ENCODE measurements around the gene RNF17.

RNF17 gene, protein sequence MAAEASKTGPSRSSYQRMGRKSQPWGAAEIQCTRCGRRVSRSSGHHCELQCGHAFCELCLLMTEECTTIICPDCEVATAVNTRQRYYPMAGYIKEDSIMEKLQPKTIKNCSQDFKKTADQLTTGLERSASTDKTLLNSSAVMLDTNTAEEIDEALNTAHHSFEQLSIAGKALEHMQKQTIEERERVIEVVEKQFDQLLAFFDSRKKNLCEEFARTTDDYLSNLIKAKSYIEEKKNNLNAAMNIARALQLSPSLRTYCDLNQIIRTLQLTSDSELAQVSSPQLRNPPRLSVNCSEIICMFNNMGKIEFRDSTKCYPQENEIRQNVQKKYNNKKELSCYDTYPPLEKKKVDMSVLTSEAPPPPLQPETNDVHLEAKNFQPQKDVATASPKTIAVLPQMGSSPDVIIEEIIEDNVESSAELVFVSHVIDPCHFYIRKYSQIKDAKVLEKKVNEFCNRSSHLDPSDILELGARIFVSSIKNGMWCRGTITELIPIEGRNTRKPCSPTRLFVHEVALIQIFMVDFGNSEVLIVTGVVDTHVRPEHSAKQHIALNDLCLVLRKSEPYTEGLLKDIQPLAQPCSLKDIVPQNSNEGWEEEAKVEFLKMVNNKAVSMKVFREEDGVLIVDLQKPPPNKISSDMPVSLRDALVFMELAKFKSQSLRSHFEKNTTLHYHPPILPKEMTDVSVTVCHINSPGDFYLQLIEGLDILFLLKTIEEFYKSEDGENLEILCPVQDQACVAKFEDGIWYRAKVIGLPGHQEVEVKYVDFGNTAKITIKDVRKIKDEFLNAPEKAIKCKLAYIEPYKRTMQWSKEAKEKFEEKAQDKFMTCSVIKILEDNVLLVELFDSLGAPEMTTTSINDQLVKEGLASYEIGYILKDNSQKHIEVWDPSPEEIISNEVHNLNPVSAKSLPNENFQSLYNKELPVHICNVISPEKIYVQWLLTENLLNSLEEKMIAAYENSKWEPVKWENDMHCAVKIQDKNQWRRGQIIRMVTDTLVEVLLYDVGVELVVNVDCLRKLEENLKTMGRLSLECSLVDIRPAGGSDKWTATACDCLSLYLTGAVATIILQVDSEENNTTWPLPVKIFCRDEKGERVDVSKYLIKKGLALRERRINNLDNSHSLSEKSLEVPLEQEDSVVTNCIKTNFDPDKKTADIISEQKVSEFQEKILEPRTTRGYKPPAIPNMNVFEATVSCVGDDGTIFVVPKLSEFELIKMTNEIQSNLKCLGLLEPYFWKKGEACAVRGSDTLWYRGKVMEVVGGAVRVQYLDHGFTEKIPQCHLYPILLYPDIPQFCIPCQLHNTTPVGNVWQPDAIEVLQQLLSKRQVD (N-terminal part only)

DNA sequence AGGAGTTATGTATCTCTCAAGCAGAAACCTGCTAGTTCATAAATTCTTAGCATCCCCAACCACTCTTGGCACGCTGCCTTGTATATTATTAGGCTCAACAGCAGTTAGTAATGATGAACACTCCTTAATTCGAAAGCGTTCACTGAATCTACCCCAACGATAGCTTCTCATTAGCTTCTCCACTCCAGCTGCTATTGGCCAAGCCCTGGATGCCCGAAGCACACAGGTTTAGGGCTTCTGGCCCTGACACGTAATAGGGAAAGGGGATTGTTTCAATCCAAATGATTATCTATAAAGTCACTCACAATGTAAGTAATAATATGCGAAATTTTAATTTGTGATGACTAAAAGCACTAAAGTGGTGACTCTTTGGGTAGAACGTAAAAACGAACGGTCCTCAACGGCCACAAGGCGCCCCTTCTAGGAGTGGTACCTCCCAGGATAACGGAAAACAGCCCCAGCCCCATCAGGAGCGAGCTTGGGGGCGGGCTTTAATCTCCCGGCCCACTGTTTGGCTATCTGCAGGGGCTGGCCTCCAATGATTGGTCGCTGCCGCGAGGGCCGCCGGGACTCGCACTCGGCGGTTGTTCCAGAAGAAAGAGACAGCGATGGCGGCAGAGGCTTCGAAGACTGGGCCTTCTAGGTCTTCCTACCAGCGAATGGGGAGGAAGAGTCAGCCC, at the start of gene RNF17:
Gene RNF17, plus strand, starts transcription at position 574 of the 680 bp plus-strand sequence. Its CDS starts 35 bp downstream, at position 609.
- Mint-ChIP-seq H3K36me3 (ENCODE audit: low read depth) (no peaks in the 10 kb centered on the region), H3K27me3 (ENCODE audit: low read depth, poor library complexity) (peaks cover 11% of the 10 kb centered on the region), H3K4me3 (no peak within 1 kb of the TSS), H3K9me3 (peaks cover 5% of the 10 kb centered on the region), H3K4me1 (no peaks in the 10 kb centered on the region), H3K27ac (no peak within 1 kb of the TSS)
- no peak for DNase-seq
- TF ChIP-seq, protein P1, sequence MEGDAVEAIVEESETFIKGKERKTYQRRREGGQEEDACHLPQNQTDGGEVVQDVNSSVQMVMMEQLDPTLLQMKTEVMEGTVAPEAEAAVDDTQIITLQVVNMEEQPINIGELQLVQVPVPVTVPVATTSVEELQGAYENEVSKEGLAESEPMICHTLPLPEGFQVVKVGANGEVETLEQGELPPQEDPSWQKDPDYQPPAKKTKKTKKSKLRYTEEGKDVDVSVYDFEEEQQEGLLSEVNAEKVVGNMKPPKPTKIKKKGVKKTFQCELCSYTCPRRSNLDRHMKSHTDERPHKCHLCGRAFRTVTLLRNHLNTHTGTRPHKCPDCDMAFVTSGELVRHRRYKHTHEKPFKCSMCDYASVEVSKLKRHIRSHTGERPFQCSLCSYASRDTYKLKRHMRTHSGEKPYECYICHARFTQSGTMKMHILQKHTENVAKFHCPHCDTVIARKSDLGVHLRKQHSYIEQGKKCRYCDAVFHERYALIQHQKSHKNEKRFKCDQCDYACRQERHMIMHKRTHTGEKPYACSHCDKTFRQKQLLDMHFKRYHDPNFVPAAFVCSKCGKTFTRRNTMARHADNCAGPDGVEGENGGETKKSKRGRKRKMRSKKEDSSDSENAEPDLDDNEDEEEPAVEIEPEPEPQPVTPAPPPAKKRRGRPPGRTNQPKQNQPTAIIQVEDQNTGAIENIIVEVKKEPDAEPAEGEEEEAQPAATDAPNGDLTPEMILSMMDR (IDR thresholded peaks at IDR 0.05) = no peak

DNA sequence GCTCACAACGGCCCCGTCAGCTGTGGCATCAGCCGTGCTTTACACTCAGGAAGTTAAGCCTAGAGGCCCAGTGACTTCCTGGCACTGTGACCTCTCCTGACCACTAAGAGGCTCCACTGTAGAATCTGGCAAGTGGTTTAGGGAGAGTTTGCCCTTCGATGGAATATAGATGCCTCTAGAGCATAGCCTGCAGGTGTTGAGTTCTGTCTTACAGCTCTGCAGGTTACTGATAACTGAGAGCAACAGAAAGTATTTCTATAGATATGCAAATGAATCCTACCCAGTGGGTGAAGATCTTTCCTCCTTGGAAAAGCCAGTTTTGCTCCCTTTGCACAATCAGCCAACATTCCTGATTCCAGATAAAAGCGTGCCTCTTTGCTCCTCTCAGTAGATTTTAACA, 48.0 kb upstream of the RNF17 start:
- TF ChIP-seq, protein P1 (IDR thresholded peaks at IDR 0.05) = no peak
- H3K9me3 Mint-ChIP-seq = no peaks in the 10 kb centered on the region
- DNase-seq = no peak
- peaks cover 12% of the 10 kb centered on the region for H3K4me1 Mint-ChIP-seq
- no peak overlapping the region for H3K4me3 Mint-ChIP-seq
- no peak overlapping the region for H3K27ac Mint-ChIP-seq
- peaks cover 34% of the 10 kb centered on the region for H3K27me3 Mint-ChIP-seq (ENCODE audit: low read depth, poor library complexity)
- no peaks in the 10 kb centered on the region for H3K36me3 Mint-ChIP-seq (ENCODE audit: low read depth)

DNA sequence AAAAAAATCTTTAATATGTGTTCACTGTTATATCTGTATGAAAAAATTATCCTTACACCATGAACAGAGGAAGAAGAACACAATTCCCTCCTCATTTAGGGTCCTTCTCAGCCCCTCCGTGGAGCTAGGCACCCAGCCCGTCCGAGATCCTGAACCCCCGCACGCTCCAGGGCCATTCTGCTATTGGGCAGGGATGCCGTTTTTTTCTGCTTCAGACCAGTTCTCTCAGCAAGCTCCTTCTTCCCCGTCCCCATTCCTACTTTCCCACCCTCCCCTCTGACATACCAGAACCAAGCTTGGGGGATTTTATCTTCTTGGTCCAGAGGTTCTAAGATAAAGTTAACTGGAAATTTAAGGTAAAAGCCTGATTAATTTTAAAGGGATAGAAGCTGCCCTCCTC, 47.5 kb upstream of the RNF17 start:
- Mint-ChIP-seq H3K9me3 (no peaks in the 10 kb centered on the region), H3K27me3 (ENCODE audit: low read depth, poor library complexity) (peaks cover 30% of the 10 kb centered on the region), H3K36me3 (ENCODE audit: low read depth) (no peaks in the 10 kb centered on the region), H3K27ac (no peak overlapping the region), H3K4me3 (no peak overlapping the region), H3K4me1 (peaks cover 12% of the 10 kb centered on the region)
- no peak for DNase-seq
- TF ChIP-seq, protein P1 (IDR thresholded peaks at IDR 0.05) = no peak

DNA sequence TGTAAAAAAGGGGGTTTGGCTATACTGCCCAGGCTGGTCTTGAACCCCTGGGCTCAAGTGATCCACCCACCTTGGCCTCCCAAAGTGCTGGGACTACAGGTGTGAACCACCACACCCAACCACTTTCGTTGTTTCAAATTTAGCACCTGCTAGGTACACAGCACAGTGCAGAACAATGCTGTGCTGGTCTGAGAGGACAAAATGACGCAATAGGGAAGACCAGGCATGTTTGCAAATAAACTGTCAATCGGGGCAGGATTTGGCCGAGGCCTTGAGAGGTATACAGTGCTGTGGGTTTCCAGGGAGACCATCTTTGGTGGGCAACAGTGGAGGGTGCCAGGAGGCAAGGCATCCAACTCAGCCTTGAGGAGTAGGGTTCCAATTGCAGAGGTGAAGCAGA, 46.8 kb upstream of the RNF17 start:
- Mint-ChIP-seq H3K27ac (no peak overlapping the region), H3K4me3 (no peak overlapping the region), H3K36me3 (ENCODE audit: low read depth) (no peaks in the 10 kb centered on the region), H3K9me3 (no peaks in the 10 kb centered on the region), H3K4me1 (peaks cover 11% of the 10 kb centered on the region), H3K27me3 (ENCODE audit: low read depth, poor library complexity) (peaks cover 34% of the 10 kb centered on the region)
- TF ChIP-seq, protein P1 (IDR thresholded peaks at IDR 0.05) = no peak
- no peak for DNase-seq

DNA sequence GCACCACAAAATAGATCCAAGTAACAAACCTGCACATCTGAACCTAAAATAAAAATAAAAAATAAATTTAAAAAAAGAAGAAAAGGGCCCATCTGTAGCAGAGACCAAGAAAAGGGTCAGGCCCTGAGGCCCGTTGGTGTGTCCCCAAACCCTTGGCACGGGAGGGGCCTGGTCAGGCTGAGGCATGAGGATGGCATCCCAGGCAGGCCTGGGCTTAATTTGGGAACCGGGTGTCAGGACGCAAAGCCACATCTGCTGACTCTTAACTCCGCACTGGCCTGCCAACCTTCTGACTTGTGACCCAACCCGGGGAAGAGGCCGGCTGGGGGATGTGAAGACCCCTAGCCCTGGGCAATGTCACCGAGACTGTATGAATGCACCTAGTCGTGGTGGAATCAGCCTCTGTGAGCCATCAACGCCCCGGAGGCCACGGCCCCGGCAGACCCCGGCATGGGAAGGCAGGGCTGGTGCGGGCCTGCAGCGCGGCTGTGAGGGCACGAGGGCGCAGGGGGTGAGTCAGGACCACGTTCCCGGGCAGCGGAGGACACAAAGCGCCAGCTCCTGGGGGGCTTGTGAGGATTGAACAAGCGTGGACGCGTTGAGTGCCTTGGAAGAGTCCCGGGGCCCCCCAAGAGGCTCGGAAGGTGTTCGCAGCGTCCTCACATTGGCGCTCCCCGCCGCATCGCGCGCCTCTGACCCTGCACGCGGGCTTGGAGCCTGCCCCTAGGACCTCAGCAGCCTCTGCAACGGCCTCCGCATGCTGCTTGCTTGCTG, 45.6 kb upstream of the RNF17 start:
- H3K27me3 Mint-ChIP-seq (ENCODE audit: low read depth, poor library complexity) = peaks cover 34% of the 10 kb centered on the region
- H3K4me3 Mint-ChIP-seq = no peak overlapping the region
- no peaks in the 10 kb centered on the region for H3K36me3 Mint-ChIP-seq (ENCODE audit: low read depth)
- TF ChIP-seq, protein P1 (IDR thresholded peaks at IDR 0.05) = no peak
- H3K27ac Mint-ChIP-seq = no peak overlapping the region
- no peak for DNase-seq
- H3K4me1 Mint-ChIP-seq = no peaks in the 10 kb centered on the region
- no peaks in the 10 kb centered on the region for H3K9me3 Mint-ChIP-seq

Measured in nephron progenitor cell (in vitro differentiated cells).